K562 (cell line): ENCODE measurements around the gene CDCA4.

ENCODE experiments used
- CBX2 ChIP-seq: fragments of 200-600 bp; sonication (generic); IDR thresholded peaks from one replicate; pipeline ENCODE4 v1.6.1; 2012; ENCODE audit warnings: mild to moderate bottlenecking, low read length, inconsistent platforms; ENCODE audit not compliant: insufficient read depth, poor library complexity, severe bottlenecking
- CBX5 ChIP-seq: IDR thresholded peaks from 2 replicates; pipeline ENCODE4 v1.6.1; 2014; ENCODE audit warnings: low read depth, borderline replicate concordance
- EZH2 ChIP-seq: IDR thresholded peaks from 2 replicates; pipeline ENCODE4 v1.6.1; 2012; ENCODE audit warnings: low read depth, mild to moderate bottlenecking, inconsistent platforms, low read length, borderline replicate concordance
- HDGF ChIP-seq: fragments of 450-650 bp; IDR thresholded peaks from 2 replicates; pipeline ENCODE4 v1.6.1; 2016
- MYBL2 ChIP-seq, 2 experiments: fragments of 450-650 bp in 1 of 2; sonication (generic) in 1 of 2; formaldehyde crosslinking in 1 of 2; IDR thresholded peaks; 2 replicates each; pipeline versions ENCODE4 v1.6.1 to v1.8.1; 2017 to 2022; ENCODE audit warnings: borderline replicate concordance in 1 of 2, inconsistent platforms in 1 of 2, low read depth in 1 of 2, mild to moderate bottlenecking in 1 of 2, missing genetic modification reagents in 1 of 2, moderate library complexity in 1 of 2
- POLR2A ChIP-seq: fragments of 450-650 bp; conservative IDR thresholded peaks from 2 replicates; pipeline ENCODE4 v1.6.1; 2016
- POLR2AphosphoS5 ChIP-seq: IDR thresholded peaks from 2 replicates; pipeline ENCODE4 v1.6.1; 2011; ENCODE audit warnings: mild to moderate bottlenecking, low read depth, low read length, moderate library complexity; ENCODE audit not compliant: control insufficient read depth, insufficient read depth
- TAF7 ChIP-seq: fragments of 450-650 bp; IDR thresholded peaks from 2 replicates; pipeline ENCODE4 v1.6.1; 2016; ENCODE audit warnings: missing genetic modification characterization, missing compliant biosample characterization
- ZNF76 ChIP-seq: fragments of 250-450 bp; sonication (Bioruptor Pico); IDR thresholded peaks from 2 replicates; pipeline ENCODE4 v1.4.0; 2020; ENCODE audit warnings: mild to moderate bottlenecking, moderate library complexity, borderline replicate concordance
- TF ChIP-seq, protein P1 (sequence below), 3 experiments: IDR thresholded peaks in 2 of 3; conservative IDR thresholded peaks in 1 of 3; 2 replicates each; pipeline ENCODE4 v1.5.1; 2011 to 2012; ENCODE audit warnings: low read length in 3 of 3, mild to moderate bottlenecking in 3 of 3, control low read depth in 2 of 3, improper control_type of control experiment in 1 of 3, inconsistent platforms in 1 of 3, low read depth in 1 of 3, mixed read lengths in 1 of 3, moderate library complexity in 1 of 3; ENCODE audit not compliant: insufficient read depth in 2 of 3

DNA sequence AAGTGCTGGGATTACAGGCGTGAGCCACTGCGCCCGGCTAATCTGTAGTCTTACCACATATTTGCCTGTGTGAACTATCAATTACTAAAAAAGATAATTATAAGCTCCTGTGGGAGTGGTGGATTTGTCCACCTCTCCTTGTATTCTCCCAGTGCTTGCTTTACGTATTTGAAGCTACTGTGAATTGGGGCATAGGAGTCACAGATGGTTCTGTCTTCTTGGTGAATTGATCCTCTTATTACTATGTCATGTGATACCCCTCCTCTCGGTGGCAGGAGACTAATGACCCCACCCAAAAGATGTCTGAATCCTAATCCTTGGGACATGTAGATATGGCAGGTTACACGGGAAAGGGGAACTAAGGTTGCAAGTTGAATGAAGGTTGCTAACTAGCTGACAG is 32.5 kb upstream of the CDCA4 start:
- no peak for TF ChIP-seq CBX2
- no peak for TF ChIP-seq CBX5
- TF ChIP-seq MYBL2 (IDR thresholded peaks at IDR 0.05; ENCODE audit: low read depth) = no peak
- TF ChIP-seq MYBL2 (CRISPR knock-in tag; IDR thresholded peaks at IDR 0.05; ENCODE audit: borderline replicate concordance) = no peak
- no peak for TF ChIP-seq EZH2
- no peak for TF ChIP-seq POLR2AphosphoS5
- TF ChIP-seq POLR2A = no peak
- TF ChIP-seq TAF7 (tag) = no peak
- no peak for TF ChIP-seq ZNF76
- TF ChIP-seq HDGF = no peak
- TF ChIP-seq, protein P1, sequence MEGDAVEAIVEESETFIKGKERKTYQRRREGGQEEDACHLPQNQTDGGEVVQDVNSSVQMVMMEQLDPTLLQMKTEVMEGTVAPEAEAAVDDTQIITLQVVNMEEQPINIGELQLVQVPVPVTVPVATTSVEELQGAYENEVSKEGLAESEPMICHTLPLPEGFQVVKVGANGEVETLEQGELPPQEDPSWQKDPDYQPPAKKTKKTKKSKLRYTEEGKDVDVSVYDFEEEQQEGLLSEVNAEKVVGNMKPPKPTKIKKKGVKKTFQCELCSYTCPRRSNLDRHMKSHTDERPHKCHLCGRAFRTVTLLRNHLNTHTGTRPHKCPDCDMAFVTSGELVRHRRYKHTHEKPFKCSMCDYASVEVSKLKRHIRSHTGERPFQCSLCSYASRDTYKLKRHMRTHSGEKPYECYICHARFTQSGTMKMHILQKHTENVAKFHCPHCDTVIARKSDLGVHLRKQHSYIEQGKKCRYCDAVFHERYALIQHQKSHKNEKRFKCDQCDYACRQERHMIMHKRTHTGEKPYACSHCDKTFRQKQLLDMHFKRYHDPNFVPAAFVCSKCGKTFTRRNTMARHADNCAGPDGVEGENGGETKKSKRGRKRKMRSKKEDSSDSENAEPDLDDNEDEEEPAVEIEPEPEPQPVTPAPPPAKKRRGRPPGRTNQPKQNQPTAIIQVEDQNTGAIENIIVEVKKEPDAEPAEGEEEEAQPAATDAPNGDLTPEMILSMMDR (IDR thresholded peaks at IDR 0.05 in 2 of 3, conservative IDR thresholded peaks at IDR 0.05 in 1 of 3; ENCODE audit: insufficient read depth in 2 of 3, low read depth in 1 of 3, low read length in 3 of 3) = no peak
